Heart left ventricle (tissue), 16 donors: Measurements from ENCODE around the gene DOCK2. TPM values are rescaled to one million over a fixed set of nuclear protein-coding genes. Genes with fewer than 3 reads are reported as not detected.

Experiments used
- ATAC-seq, 4 donors: fragments of 200-7000 bp; cut with Tn5 transposase; one replicate each; pipeline ENCODE4 v1.9.1; 2020 to 2022; ENCODE audit warnings: moderate library complexity in 4 of 4, mild to moderate bottlenecking in 3 of 4, moderate number of reproducible peaks in 1 of 4
- DNase-seq, 5 donors: peaks; one replicate each; pipeline ENCODE4 v3.0.0-alpha.2; 2020
- H3K27ac ChIP-seq, 12 donors: fragments of 200-600 bp; sonication (generic) in 4 of 12; one replicate each; pipeline versions ENCODE4 v1.5.0 to v1.8.0; 2016 to 2022; ENCODE audit warnings: mild to moderate bottlenecking in 2 of 12
- H3K27me3 ChIP-seq, 9 donors: fragments of 200-600 bp; sonication (generic) in 2 of 9; one replicate each; pipeline versions ENCODE4 v1.5.1 to v1.8.0; 2016 to 2022; ENCODE audit warnings: mild to moderate bottlenecking in 3 of 9
- H3K36me3 ChIP-seq, 9 donors: fragments of 200-600 bp; sonication (generic) in 2 of 9; one replicate each; pipeline versions ENCODE4 v1.5.0 to v1.8.0; 2018 to 2022; ENCODE audit warnings: mild to moderate bottlenecking in 2 of 9
- H3K4me1 ChIP-seq, 12 donors: fragments of 200-600 bp; sonication (generic) in 4 of 12; one replicate each; pipeline versions ENCODE4 v1.5.0 to v1.8.0; 2016 to 2022; ENCODE audit warnings: mild to moderate bottlenecking in 3 of 12
- H3K4me3 ChIP-seq, 12 donors: fragments of 200-600 bp; sonication (generic) in 4 of 12; one replicate each; pipeline versions ENCODE4 v1.5.0 to v1.8.0; 2017 to 2022; ENCODE audit warnings: mild to moderate bottlenecking in 9 of 12, moderate library complexity in 4 of 12
- H3K9me3 ChIP-seq, 12 donors: fragments of 200-600 bp; sonication (generic) in 4 of 12; one replicate each; pipeline versions ENCODE4 v1.5.0 to v1.8.0; 2016 to 2022; ENCODE audit warnings: mild to moderate bottlenecking in 1 of 12
- CTCF ChIP-seq, 12 donors: fragments of 200-600 bp; sonication (generic) in 4 of 12; IDR thresholded peaks; one replicate each; pipeline versions ENCODE4 v1.5.0 to v1.8.0; 2018 to 2022; ENCODE audit warnings: antibody characterized with exemption in 12 of 12, mild to moderate bottlenecking in 5 of 12
- POLR2A ChIP-seq, 2 donors: fragments of 450-650 bp; IDR thresholded peaks; one replicate each; pipeline ENCODE4 v1.6.1; 2017; ENCODE audit warnings: antibody characterized with exemption in 2 of 2, mild to moderate bottlenecking in 2 of 2, moderate library complexity in 2 of 2
- WGBS, 4 donors: extraction: QIAGEN DNeasy Blood & Tissue Kit in 2 of 4; methylation state at CpG; one replicate each; pipeline versions ENCODE4 v1.1.5 to v1.1.7; 2013 to 2018; 5-methylcytosine and 5-hydroxymethylcytosine counted together
- intact Hi-C, 10 donors: fragments of 100-400 bp; cut with DNase I; formaldehyde crosslinking; loops; one replicate each; pipeline versions ENCODE4 v1.11.1 to v1.14.2; 2022
- polyA plus RNA-seq, 2 donors: library from polyadenylated mRNA; stranded (reverse); fragments of 200-250 nt; gene quantifications; one replicate each; pipeline ENCODE4 v1.2.3, GENCODE V29; 2013
- total RNA-seq, 9 donors: library from RNA; depleted of rRNA in 2 of 9; stranded (reverse); fragments of >200 nt in 2 of 9; fragmentation: NEBNext Ultra II Directional in 3 of 9; extraction: Animal tissue kit (Norgen Biotek cat#: 25700) in 3 of 9; gene quantifications; one replicate each; pipeline versions ENCODE4 v1.1.0 to v1.2.4, GENCODE V29; 2016 to 2023
- donor health status: ischemic (EF 13 %, LVEDD 7.1; RV severe dilation, severe dysfunction).
- donor health status: healthy with polysubstance abuse.
- donor health status: DM: no; HTN: yes; CAD: no.
- donor health status: DM: no; HTN: no; CAD: no.
- donor health status: ischemic (EF 25% LVEDD 6.9; RV normal size, moderate dysfunction).
- donor health status: ischemic (EF 25% LVEDD 5.7; RV mildly dilated, moderate dysfunction).
- donor health status: healthy.
- donor health status: DM: yes; HTN: yes; CAD: no.
- donor health status: ischemic (EF 35%, LVEDD 5.7; RV mildly dilated, moderate dysfunction).
- donor health status: nonischemic (EF 11% LVEDD 7.7; RV severe dilation, severe dysfunction).
- donor health status: DM: yes; HTN: yes; CAD: no.
- donor health status: PGD.
- donor health status: ischemic (EF 29% LVEDD 5.4; RV normal size, mild dysfunction).
- donor health status: nonischemic (EF 23%, LVEDD 6.1; RV moderate dilation, normal function).

Gene DOCK2
- total and polyA plus RNA-seq, 11 donors, result 0.80 to 59.5 (median 4.6) TPM

GRCh38 chr5:169827769-169828168, 190.7 kb downstream of the DOCK2 start:
- Histone ChIP-seq H3K4me3 (no peak overlapping the region), H3K27ac (no peak overlapping the region), H3K27me3 (no peaks in the 10 kb centered on the region), H3K36me3 (no peaks in the 10 kb centered on the region), H3K4me1 (no peaks in the 10 kb centered on the region), H3K9me3 (no peaks in the 10 kb centered on the region)
- TF ChIP-seq CTCF (IDR thresholded peaks at IDR 0.05), result no peak
- no peak for TF ChIP-seq POLR2A (IDR thresholded peaks at IDR 0.05)
- DNase-seq (no peak), ATAC-seq (peak in 1 of 4 donors; percentile 22)
- intact Hi-C loops, result no loop called here
- WGBS, 4 donors, result 43 to 53% (median 47%) methylated on average over 3 of the region's 3 CpGs

GRCh38 chr5:169828385-169828784, 191.3 kb downstream of the DOCK2 start:
- TF ChIP-seq CTCF (IDR thresholded peaks at IDR 0.05) (no peak), POLR2A (IDR thresholded peaks at IDR 0.05) (no peak)
- Histone ChIP-seq H3K9me3 (no peaks in the 10 kb centered on the region), H3K4me1 (no peaks in the 10 kb centered on the region), H3K27me3 (no peaks in the 10 kb centered on the region), H3K27ac (no peak overlapping the region), H3K36me3 (no peaks in the 10 kb centered on the region), H3K4me3 (no peak overlapping the region)
- 63 to 82% (median 78%) methylated on average over 4 of the region's 4 CpGs for WGBS, 4 donors
- ATAC-seq (no peak), DNase-seq (no peak)
- intact Hi-C loops, result no loop called here

- TF ChIP-seq CTCF (IDR thresholded peaks at IDR 0.05), result no peak
- no peak for TF ChIP-seq POLR2A (IDR thresholded peaks at IDR 0.05)
- no peaks in the 10 kb centered on the region for H3K36me3 ChIP-seq
- intact Hi-C loops, result no loop called here
- H3K9me3 ChIP-seq, result no peaks in the 10 kb centered on the region
- H3K27me3 ChIP-seq, result no peaks in the 10 kb centered on the region
- 73 to 81% (median 80%) methylated on average over 1 of the region's 1 CpG for WGBS, 4 donors
- ATAC-seq, result no peak
- no peaks in the 10 kb centered on the region for H3K4me1 ChIP-seq
- no peak for DNase-seq
- H3K4me3 ChIP-seq, result no peak overlapping the region
- H3K27ac ChIP-seq, result no peak overlapping the region
These were observed 194.3 kb downstream of the DOCK2 start for GRCh38 chr5:169831331-169831730.

- Histone ChIP-seq H3K36me3 (no peaks in the 10 kb centered on the region), H3K27me3 (peaks cover 0 to 6% (median 0%) of the 10 kb centered on the region in 9 donors), H3K27ac (no peak overlapping the region), H3K9me3 (no peaks in the 10 kb centered on the region), H3K4me1 (peaks cover 0 to under 1% (median 0%) of the 10 kb centered on the region in 12 donors), H3K4me3 (no peak overlapping the region)
- WGBS, 4 donors, result 83 to 87% (median 86%) methylated on average over 3 of the region's 3 CpGs
- TF ChIP-seq CTCF (IDR thresholded peaks at IDR 0.05) (no peak), POLR2A (IDR thresholded peaks at IDR 0.05) (no peak)
- ATAC-seq (no peak), DNase-seq (no peak)
- intact Hi-C loops, result no loop called here
These were observed 195.2 kb downstream of the DOCK2 start for GRCh38 chr5:169832304-169832703.
